DND-41 (cell line): ENCODE measurements around the gene TXNDC17.
"Not testable (repeated sequence)": the region's sequence is repeated elsewhere in the genome, so short reads cannot be mapped to it uniquely, and the experiment has no call there.

ENCODE experiments used
- ATAC-seq: fragments of 200-7000 bp; cut with Tn5 transposase; 3 replicates; pipeline ENCODE4 v1.9.1; 2021; ENCODE audit warnings: low read depth; ENCODE audit not compliant: insufficient read depth
- DNase-seq: peaks from one replicate; pipeline ENCODE4 v3.0.0-alpha.2; 2020
- H2AFZ ChIP-seq: 2 replicates; pipeline ENCODE4 v1.6.0; 2012; ENCODE audit warnings: low read depth, low read length
- H3K27ac ChIP-seq: 2 replicates; pipeline ENCODE4 v1.5.1; 2012; ENCODE audit warnings: low read length, inconsistent platforms
- H3K27me3 ChIP-seq: fragments of 200-600 bp; sonication (generic); 2 replicates; pipeline ENCODE4 v1.6.0; 2012; ENCODE audit warnings: low read length, mild to moderate bottlenecking, inconsistent platforms; ENCODE audit not compliant: insufficient read depth, poor library complexity
- H3K36me3 ChIP-seq: 2 replicates; pipeline ENCODE4 v1.5.1; 2012; ENCODE audit warnings: low read length, inconsistent platforms; ENCODE audit not compliant: insufficient read depth
- H3K4me1 ChIP-seq: 2 replicates; pipeline ENCODE4 v1.5.1; 2012; ENCODE audit warnings: mild to moderate bottlenecking, low read length; ENCODE audit not compliant: insufficient read depth
- H3K4me2 ChIP-seq: 2 replicates; pipeline ENCODE4 v1.6.0; 2012; ENCODE audit warnings: mild to moderate bottlenecking, moderate library complexity, low read length, inconsistent platforms; ENCODE audit not compliant: insufficient read depth
- H3K4me3 ChIP-seq, 2 experiments: fragments of 200-600 bp in 1 of 2; shearing (Covaris generic) in 1 of 2; 2 replicates each; pipeline ENCODE4 v1.5.1; 2012 to 2016; ENCODE audit warnings: inconsistent platforms in 2 of 2, low read length in 2 of 2, mild to moderate bottlenecking in 2 of 2, low read depth in 1 of 2, moderate library complexity in 1 of 2
- H3K79me2 ChIP-seq: 2 replicates; pipeline ENCODE4 v1.6.0; 2012; ENCODE audit warnings: low read length, inconsistent platforms; ENCODE audit not compliant: insufficient read depth
- H3K9ac ChIP-seq: 2 replicates; pipeline ENCODE4 v1.6.0; 2012; ENCODE audit warnings: low read depth, mild to moderate bottlenecking, inconsistent platforms, low read length, moderate library complexity
- H3K9me3 ChIP-seq: 2 replicates; pipeline ENCODE4 v1.5.1; 2012; ENCODE audit warnings: low read length, moderate library complexity, mild to moderate bottlenecking, inconsistent platforms; ENCODE audit not compliant: insufficient read depth, severe bottlenecking
- H4K20me1 ChIP-seq: 2 replicates; pipeline ENCODE4 v1.6.0; 2012; ENCODE audit warnings: low read length; ENCODE audit not compliant: insufficient read depth
- EZH2 ChIP-seq: IDR thresholded peaks from 3 replicates; pipeline ENCODE4 v1.6.1; 2012; ENCODE audit warnings: borderline replicate concordance, low read depth, mild to moderate bottlenecking, moderate library complexity, low read length, inconsistent platforms; ENCODE audit not compliant: severe bottlenecking
- TF ChIP-seq, protein P1 (sequence below): IDR thresholded peaks from 2 replicates; pipeline ENCODE4 v1.5.1; 2012; ENCODE audit warnings: borderline replicate concordance, low read length, moderate library complexity, mild to moderate bottlenecking; ENCODE audit not compliant: poor library complexity, severe bottlenecking; ENCODE audit errors: extremely low read depth

Gene TXNDC17

DNA sequence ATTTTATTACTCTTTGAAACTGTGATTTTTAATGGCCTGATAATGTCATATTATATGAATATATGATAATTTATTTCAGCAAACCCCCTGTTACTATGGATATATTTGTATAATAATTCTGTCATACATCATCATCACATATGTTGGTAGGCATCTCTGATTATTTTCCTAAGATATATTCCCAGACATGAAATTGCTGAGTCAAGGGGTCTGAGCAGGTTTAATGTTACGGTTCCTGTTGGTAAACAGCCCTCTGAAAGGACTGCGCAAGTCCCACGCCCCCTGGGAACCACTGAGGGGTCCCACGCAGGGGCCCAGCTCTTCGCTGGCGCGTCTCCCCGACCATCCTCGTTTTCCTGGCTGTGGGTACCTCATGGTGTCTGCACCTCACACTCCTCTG, 48.1 kb downstream of the TXNDC17 start:
- Histone ChIP-seq H2AFZ (no peak overlapping the region), H3K36me3 (no peaks in the 10 kb centered on the region), H3K79me2 (no peaks in the 10 kb centered on the region), H3K9me3 (no peaks in the 10 kb centered on the region), H4K20me1 (no peaks in the 10 kb centered on the region; the same call in 1 of the 2 replicates), H3K4me3 (no peak overlapping the region), H3K27ac (no peak overlapping the region), H3K4me1 (no peaks in the 10 kb centered on the region), H3K9ac (no peak overlapping the region), H3K4me2 (no peak overlapping the region), H3K27me3 (peaks cover 16% of the 10 kb centered on the region)
- DNase-seq (no peak), ATAC-seq (no peak)
- TF ChIP-seq EZH2: no peak
- TF ChIP-seq, protein P1, sequence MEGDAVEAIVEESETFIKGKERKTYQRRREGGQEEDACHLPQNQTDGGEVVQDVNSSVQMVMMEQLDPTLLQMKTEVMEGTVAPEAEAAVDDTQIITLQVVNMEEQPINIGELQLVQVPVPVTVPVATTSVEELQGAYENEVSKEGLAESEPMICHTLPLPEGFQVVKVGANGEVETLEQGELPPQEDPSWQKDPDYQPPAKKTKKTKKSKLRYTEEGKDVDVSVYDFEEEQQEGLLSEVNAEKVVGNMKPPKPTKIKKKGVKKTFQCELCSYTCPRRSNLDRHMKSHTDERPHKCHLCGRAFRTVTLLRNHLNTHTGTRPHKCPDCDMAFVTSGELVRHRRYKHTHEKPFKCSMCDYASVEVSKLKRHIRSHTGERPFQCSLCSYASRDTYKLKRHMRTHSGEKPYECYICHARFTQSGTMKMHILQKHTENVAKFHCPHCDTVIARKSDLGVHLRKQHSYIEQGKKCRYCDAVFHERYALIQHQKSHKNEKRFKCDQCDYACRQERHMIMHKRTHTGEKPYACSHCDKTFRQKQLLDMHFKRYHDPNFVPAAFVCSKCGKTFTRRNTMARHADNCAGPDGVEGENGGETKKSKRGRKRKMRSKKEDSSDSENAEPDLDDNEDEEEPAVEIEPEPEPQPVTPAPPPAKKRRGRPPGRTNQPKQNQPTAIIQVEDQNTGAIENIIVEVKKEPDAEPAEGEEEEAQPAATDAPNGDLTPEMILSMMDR: no peak

DNA sequence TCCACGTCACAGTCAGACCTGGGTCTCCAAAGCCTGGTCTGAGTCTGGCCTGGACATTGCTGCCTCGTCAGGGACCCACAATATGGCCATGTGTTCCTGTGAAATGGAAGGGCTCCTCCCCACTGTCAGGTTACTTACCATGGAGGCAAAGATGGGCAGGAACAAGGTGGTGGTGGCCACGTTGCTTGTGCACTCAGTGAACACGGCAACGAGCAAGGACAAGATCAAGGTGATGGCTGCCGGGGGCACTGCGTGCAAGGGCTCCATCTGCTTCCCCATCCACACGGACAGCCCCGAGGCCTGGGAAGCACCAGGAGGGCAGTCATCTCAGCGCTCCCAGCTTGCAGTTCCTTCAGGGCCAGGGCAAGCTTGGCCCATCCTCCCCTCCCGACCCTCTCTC, 49.8 kb downstream of the TXNDC17 start:
- DNase-seq: no peak
- Histone ChIP-seq H3K27ac (no peak overlapping the region), H3K4me1 (no peaks in the 10 kb centered on the region), H3K9ac (no peak overlapping the region), H3K79me2 (no peaks in the 10 kb centered on the region), H3K27me3 (peaks cover 13% of the 10 kb centered on the region), H4K20me1 (no peaks in the 10 kb centered on the region; the same call in 1 of the 2 replicates), H3K36me3 (no peaks in the 10 kb centered on the region), H3K9me3 (no peaks in the 10 kb centered on the region), H3K4me2 (no peak overlapping the region), H2AFZ (no peak overlapping the region), H3K4me3 (no peak overlapping the region)
- TF ChIP-seq, protein P1: no peak
- no peak for TF ChIP-seq EZH2
- ATAC-seq: no peak

DNA sequence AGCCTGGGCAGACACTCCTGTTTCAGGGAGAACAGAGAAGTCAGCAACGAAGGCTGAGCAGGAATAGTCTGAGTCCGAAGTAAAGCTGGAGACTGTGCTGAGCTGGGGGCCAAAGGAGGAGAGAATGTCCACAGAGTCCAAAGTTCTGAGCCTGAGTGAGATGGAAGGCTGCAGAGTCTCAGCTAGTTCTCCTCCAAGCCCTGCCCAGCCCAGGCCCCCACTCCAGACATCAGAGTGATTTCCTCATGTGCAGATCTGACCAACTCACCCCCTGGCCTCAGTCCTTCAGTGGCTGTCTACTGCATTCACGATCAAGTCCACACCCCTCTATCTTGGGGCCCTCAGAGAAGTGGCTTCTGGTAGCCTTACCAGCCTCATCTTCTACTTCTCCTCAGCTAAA, 50.7 kb downstream of the TXNDC17 start:
- H2AFZ ChIP-seq: no peak overlapping the region
- H3K27me3 ChIP-seq: peaks cover 15% of the 10 kb centered on the region
- TF ChIP-seq EZH2: no peak
- TF ChIP-seq, protein P1: no peak
- H3K27ac ChIP-seq: no peak overlapping the region
- no peaks in the 10 kb centered on the region for H3K79me2 ChIP-seq
- no peak overlapping the region for H3K4me2 ChIP-seq
- H3K9ac ChIP-seq: no peak overlapping the region
- H3K4me1 ChIP-seq: no peaks in the 10 kb centered on the region
- no peaks in the 10 kb centered on the region for H3K36me3 ChIP-seq
- DNase-seq (no peak), ATAC-seq (no peak)
- H4K20me1 ChIP-seq: no peaks in the 10 kb centered on the region; the same call in 1 of the 2 replicates
- no peaks in the 10 kb centered on the region for H3K9me3 ChIP-seq
- no peak overlapping the region for H3K4me3 ChIP-seq

DNA sequence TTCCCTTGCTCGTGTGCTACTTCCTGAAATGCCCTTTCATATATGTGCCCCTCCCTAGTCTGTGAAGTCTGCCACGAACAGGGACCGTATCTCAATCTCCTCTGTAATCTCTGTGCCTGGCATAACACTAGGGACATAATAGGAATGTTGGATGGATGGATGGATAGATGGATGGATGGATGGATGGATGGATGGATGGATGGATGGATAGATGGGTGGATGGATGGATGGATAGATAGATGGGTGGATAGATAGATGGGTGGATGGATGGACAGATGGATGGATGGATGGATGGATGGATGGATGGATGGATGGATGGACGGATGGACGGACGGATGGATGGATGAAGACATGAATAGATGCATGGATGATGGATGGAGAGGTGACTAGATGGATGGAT, 51.1 kb downstream of the TXNDC17 start:
- not testable (repeated sequence) for H3K9ac ChIP-seq, DNase-seq, H4K20me1 ChIP-seq, ATAC-seq, H3K4me2 ChIP-seq, H3K27ac ChIP-seq, H2AFZ ChIP-seq, H3K79me2 ChIP-seq, H3K9me3 ChIP-seq, H3K36me3 ChIP-seq, H3K4me3 ChIP-seq, H3K4me1 ChIP-seq
- peaks cover 14% of the 10 kb centered on the region for H3K27me3 ChIP-seq
